SKM-1 (cell line): Measurements from ENCODE around the gene SEC62.

Experiments
- DNase-seq: peaks from one replicate; lab custom pipeline; 2025; ENCODE audit not compliant: unreplicated experiment; lab: John Stamatoyannopoulos, UW

SEC62 gene

DNA sequence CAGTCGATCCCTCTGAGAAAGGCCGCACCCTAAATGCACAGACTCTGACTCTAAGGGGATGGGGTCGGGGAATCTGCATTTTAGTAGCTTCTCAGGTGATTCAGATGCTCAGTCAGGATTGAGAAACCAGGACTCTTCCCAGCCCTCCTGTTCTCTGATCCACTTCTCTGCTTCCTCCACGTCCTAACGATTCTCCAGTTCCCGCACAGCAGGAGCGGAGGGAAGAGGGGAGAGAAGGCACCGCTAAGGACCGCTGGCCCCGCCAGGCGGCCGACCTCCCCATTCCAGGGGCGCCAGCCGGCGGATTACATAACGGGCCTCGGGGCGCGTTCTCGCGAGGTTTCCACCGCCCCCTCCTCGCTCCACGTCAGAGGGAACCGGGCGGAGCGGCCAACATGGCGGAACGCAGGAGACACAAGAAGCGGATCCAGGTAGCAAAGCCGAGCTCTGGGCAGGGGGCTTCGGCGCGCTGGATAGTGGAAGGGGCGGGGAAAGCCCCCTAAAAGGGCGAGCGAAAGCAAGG is at the start of gene SEC62:
Gene SEC62, plus strand, starts transcription at position 380 of the 523 bp plus-strand sequence. Its CDS starts 16 bp downstream, at position 396.
- DNase-seq, result peak; percentile 53

GRCh38 chr3:169923189-169923588 is 43.4 kb upstream of the SEC62 start:
- DNase-seq, result no peak

DNA sequence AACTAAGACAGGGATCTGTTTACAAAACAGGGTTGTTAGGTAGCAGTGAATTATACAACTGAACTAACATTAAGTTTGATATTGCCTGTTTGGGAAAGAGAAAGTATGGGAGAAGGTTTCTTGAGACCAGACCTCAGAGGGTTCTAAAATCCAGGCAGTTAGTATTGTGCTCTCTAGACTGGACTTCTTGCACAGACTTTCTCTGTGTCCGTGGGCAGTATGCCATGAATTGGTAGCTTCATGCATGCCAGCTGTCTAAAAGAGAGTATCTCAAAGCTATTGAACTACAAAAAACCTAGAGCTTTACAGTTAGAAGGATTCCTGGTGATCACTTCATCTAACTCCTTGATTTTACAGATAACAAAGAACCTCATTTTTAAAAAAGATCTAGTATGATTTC is 42.8 kb upstream of the SEC62 start:
- DNase-seq, result no peak

DNA sequence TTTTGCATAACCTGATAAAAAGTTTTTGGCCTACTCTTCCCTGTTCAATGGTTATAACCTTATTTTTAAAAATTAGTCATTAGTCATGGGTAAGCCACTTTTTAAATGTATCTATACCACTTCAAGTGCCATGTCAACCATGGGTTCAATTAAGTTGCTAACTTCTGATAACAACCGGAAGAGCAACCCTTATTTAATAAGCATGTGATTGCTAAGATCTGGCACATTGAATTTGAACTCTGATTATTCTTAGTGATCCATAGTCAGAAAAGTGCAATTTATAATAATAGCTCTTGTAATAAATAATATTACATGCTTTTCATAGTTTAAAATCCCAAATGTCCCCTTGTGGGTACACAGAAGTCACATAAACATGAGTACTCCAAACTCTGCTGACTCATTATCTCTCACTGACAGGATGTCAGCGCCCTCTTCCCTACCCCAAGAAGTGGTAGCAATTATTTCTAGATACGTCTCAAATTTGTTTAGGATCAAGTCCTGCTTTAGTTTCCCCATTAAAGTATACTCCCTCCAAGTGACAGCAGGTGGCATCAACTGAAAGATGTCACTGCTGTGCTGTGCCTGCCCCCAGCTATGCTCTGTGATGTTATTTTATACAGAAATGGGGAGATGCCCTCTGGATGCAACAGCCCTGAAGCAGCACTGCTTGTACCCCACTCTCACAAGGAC is 36.6 kb upstream of the SEC62 start:
- DNase-seq, result no peak

- no peak for DNase-seq
Measured at GRCh38 chr3:169930843-169931242, 35.8 kb upstream of the SEC62 start.

- DNase-seq, result no peak
Measured at GRCh38 chr3:169931747-169932520, 34.7 kb upstream of the SEC62 start.

DNA sequence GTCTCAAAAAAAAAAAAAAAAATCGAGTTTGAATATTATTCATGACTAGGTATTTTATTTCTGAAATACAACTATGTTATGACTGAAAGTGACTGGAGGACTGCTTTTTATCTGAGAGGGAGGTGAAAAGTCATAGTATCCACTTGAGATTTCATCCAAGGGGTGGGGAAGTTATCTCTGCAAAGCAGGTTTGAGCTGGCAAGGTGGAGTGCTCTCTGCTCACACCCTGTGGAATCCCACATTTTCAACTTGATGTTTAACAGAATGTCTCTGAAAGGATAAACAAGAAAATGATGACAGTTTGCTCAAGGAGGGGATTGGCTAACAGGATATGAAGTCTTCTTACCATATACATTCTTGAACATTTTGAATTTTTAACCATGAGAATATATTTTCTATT is 27.3 kb upstream of the SEC62 start:
- no peak for DNase-seq

- no peak for DNase-seq
Measured at GRCh38 chr3:169939751-169940150, 26.9 kb upstream of the SEC62 start.

GRCh38 chr3:169940470-169941181 is 26.0 kb upstream of the SEC62 start:
- DNase-seq, result peak; percentile 12

- peak; percentile 80 for DNase-seq
Measured at GRCh38 chr3:169945313-169945712, 21.3 kb upstream of the SEC62 start.

- DNase-seq, result no peak
Measured at GRCh38 chr3:169946336-169946735, 20.3 kb upstream of the SEC62 start.

DNA sequence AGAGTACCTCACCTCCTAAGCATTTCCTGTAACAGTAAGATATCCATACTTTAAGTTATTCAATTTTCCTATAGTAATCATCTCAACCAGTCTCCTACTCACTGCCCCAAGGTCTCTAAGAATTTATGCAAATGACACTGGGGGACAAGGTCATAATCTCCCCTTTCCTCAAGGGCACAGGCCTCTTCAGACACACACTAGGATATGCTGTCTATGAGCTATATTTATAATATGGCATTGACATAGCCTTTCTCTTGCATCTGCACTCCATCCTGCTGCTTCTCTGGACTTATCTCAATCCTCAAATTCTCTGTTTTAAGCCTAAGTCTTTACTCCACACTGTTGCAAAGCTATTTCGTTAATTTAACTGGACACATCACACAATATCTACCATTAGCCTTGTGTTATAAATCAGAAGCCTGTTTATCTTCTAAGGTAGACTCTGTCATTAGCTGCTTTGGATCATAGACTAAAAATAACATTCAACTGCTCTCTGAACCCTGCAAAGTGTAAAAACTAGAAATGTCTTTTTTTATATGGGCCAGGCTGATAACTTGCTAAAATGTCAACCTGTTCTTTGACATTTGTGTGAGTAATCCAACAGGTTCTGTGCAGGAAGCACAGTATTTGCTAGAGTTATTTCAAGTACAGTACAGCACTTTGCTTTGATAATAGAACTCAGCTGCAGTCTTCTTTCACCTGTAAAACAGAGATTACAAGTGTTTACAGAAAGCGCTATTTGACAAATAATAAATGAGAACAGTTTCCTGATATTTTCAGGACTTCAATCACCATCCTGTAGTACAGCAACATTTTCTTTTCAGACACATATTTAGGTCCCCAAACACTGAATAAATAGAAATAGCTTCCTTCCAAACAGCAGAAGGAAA is 17.8 kb upstream of the SEC62 start:
- no peak for DNase-seq

- DNase-seq, result peak; percentile 45
Measured at GRCh38 chr3:169952045-169952444, 14.6 kb upstream of the SEC62 start.

DNA sequence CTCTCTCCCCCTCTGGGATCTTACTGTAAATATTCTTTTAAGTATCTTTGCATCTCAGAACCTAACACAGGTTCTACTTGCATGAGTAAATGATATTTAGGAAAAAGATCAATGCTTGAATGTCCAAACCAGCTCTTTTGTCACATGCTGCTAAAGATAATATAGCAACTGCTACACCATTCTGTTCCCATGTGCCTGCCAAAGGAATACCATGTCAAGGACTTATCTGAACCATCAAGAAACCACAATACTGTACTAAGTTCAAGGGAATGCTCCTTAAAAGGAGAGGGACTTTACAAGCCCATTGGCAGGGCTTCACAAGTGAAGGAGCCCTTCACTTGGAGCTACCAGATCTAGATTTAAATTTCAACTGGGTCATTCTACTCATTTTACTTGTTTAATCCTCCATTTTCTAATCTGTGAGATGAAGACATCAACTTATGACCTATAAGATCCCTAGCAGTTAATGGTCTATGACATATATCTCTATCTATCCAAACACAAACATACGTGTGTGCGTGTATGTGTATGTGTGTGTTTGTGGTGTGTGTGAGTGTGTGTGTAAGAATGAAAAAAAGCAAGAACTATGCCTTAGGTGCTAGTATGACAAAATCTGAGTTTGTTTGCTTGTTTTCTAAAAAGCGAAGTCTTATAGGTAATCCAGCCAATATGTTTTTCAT is 13.0 kb upstream of the SEC62 start:
- DNase-seq, result no peak

DNA sequence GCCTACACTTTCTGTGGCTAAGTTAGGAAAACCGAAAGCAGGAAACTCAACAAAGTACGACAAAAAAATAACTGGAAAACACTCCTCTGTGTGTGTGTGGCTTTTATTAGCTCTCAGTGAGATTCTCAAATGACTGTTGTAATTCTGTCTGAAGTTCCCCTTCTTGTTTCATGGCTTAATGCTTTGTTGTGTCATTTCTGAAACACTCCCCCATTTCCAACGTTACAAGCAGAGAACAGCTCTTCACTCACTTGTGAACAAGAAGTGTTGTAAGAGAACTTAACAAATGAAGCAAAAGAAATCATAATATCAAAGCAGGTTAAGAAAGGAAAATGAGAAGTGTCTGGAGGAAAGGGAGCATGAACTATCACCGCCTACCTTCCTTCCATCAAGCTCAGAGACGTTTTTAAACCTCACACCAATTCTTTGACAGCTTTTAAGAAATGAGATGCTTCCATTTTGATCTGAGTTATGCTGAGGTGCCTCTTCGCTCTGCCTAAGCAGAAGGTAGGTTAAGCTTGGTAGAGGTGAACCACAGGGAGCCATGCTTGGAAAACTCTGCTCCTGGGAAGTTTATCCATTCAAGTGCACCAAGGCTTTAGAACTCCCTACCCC is 12.4 kb upstream of the SEC62 start:
- DNase-seq, result peak; percentile 87

DNA sequence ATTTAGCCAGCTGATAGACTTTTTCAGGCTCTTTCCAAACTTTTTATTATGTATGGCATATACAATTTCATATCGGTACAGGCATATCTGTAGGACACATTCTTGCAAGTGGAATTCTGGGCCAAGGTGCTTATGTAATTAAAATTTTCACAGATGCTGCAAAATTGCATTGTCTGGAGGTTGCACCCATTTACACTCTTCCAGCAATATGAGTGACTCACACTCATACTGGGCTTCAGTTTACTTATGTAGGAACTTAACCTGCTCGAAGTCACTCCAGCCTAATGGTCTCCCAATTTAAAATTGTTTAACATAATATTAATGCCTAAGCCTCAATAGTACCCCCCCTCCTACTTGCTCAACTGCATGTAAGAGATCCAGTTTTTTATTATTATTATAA is 11.2 kb upstream of the SEC62 start:
- DNase-seq, result no peak

DNA sequence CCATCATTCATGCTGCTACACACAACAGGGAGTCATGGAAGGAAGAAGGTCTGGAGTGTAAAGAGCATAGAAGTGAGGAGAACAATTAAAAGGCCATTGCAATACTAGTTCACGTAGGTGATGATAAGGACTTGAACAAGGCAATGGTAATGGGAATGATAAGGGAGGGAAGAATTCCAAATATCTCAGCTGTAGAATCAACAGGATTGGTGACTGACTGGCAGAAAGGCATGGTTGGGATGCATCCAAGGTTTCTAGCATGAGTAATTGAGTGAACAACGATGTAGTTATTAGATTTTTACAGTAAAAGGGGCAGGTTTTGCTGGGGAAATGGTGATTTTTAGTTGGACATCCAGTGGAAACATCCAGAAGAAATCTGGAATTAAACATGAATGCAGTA is 2.4 kb upstream of the SEC62 start:
- DNase-seq, result no peak

DNA sequence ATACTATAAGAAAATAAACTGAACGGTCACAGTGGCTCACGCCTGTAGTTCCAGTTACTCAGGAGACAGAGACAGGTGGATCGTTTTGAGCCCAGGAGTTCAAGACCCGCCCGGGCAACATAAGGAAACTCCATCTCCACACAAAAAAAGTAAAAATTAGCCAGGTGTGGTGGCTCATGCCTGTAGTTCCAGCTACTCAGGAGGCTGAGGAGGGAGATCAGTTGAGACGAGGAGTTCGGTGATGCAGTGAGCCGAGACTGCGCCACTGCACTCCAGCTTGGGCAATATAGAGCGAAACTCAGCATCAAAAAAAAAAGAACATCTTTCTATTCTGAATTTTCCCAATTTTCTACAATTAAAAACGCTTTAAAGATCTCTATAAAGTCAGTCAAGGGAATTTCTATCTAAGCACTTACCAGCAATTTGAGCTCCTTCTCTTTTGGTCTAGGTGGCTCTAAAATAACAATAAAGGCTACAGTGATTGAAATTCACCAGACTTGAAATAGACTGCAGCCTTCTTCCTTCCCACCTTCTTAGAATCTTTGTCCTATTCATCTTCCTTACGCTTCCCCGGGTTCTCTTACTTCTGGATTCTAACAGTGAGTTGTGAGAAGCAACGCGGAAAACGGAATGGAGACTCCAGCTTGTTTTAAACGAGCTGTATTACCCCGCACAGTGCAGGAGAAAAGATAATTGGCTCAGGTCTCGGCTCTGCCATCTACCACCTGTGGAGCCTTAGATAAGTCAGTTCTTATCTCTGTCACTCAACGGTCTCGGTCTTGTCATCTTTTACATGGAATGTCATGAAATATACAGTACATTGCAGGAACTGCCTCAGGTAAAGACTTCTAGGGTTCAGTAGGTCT is 812 bp upstream of the SEC62 start:
- DNase-seq, result no peak
